ENCODE results near the gene ODAD4.

- TF ChIP-seq CTCF (IDR thresholded peaks at IDR 0.05) (no peak), POLR2A (IDR thresholded peaks at IDR 0.05) (no peak)
Observed at GRCh38 chr17:41957869-41958439, 27.5 kb downstream of the ODAD4 start.

All from tibial nerve (tissue), 3 donors.